Stimulated activated CD8-positive, alpha-beta memory T cell treated with anti-CD3 and anti-CD28 coated beads, Interleukin-12 subunit alpha, Interleukin-12 subunit beta, amount 100 ng/mL, for 24 hours (primary cell): ENCODE measurements around the gene LAMA2.

ENCODE experiments used
- DNase-seq: peaks from one replicate; pipeline ENCODE4 v3.0.0-alpha.2; 2020; ENCODE audit errors: extremely low read depth

The LAMA2 gene

GRCh38 chr6:129317931-129318820 is 435.2 kb downstream of the LAMA2 start:
- DNase-seq, result no peak

GRCh38 chr6:129320892-129321291 is 438.0 kb downstream of the LAMA2 start:
- no peak for DNase-seq

- no peak for DNase-seq
These were observed 438.4 kb downstream of the LAMA2 start for GRCh38 chr6:129321303-129321702.

- DNase-seq, result no peak
These were observed 441.4 kb downstream of the LAMA2 start for GRCh38 chr6:129324345-129324744.

- DNase-seq, result no peak
These were observed 446.7 kb downstream of the LAMA2 start for GRCh38 chr6:129329678-129330077.

- no peak for DNase-seq
These were observed 448.7 kb downstream of the LAMA2 start for GRCh38 chr6:129331450-129332138.

GRCh38 chr6:129335792-129336191 is 452.9 kb downstream of the LAMA2 start:
- DNase-seq, result no peak

- no peak for DNase-seq
These were observed 455.7 kb downstream of the LAMA2 start for GRCh38 chr6:129338683-129339082.

- DNase-seq, result no peak
These were observed 458.0 kb downstream of the LAMA2 start for GRCh38 chr6:129340983-129341382.

GRCh38 chr6:129342243-129342642 is 459.3 kb downstream of the LAMA2 start:
- DNase-seq, result no peak

- no peak for DNase-seq
These were observed 459.9 kb downstream of the LAMA2 start for GRCh38 chr6:129342796-129343195.

- DNase-seq, result no peak
These were observed 461.4 kb downstream of the LAMA2 start for GRCh38 chr6:129344379-129344778.

GRCh38 chr6:129345890-129346289 is 463.0 kb downstream of the LAMA2 start:
- DNase-seq, result no peak

- DNase-seq, result no peak
These were observed 464.0 kb downstream of the LAMA2 start for GRCh38 chr6:129346964-129347363.

- no peak for DNase-seq
These were observed 467.3 kb downstream of the LAMA2 start for GRCh38 chr6:129350278-129350677.

GRCh38 chr6:129351807-129352206 is 468.9 kb downstream of the LAMA2 start:
- no peak for DNase-seq

GRCh38 chr6:129353067-129353466 is 470.1 kb downstream of the LAMA2 start:
- no peak for DNase-seq

- DNase-seq, result no peak
These were observed 473.2 kb downstream of the LAMA2 start for GRCh38 chr6:129356129-129356528.

- no peak for DNase-seq
These were observed 477.1 kb downstream of the LAMA2 start for GRCh38 chr6:129359811-129360681.

- DNase-seq, result no peak
These were observed 477.7 kb downstream of the LAMA2 start for GRCh38 chr6:129360682-129360955.

- no peak for DNase-seq
These were observed 481.1 kb downstream of the LAMA2 start for GRCh38 chr6:129364037-129364436.

- DNase-seq, result no peak
These were observed 481.8 kb downstream of the LAMA2 start for GRCh38 chr6:129364767-129365166.
